Thyroid gland (tissue), 4 donors: ENCODE results near the gene CNOT10.

Experiments used
- CTCF ChIP-seq, 6 experiments: fragments of 200-600 bp in 3 of 6; fragments of 450-650 bp in 3 of 6; sonication (generic) in 3 of 6; IDR thresholded peaks; one replicate each; pipeline ENCODE4 v1.5.1; 2016 to 2019; ENCODE audit warnings: antibody characterized with exemption in 6 of 6, mild to moderate bottlenecking in 2 of 6, inconsistent platforms in 1 of 6, moderate library complexity in 1 of 6
- POLR2A ChIP-seq, 2 donors: fragments of 450-650 bp; IDR thresholded peaks; one replicate each; pipeline ENCODE4 v1.6.1; 2017; ENCODE audit warnings: antibody characterized with exemption in 2 of 2, mild to moderate bottlenecking in 2 of 2, moderate library complexity in 1 of 2

- TF ChIP-seq CTCF (IDR thresholded peaks at IDR 0.05) (no peak), POLR2A (IDR thresholded peaks at IDR 0.05) (no peak)
Measured at GRCh38 chr3:32667072-32667582, 17.9 kb upstream of the CNOT10 start.
